Measurements from ENCODE around the gene CDH7. TPM values are rescaled to one million over a fixed set of nuclear protein-coding genes. Genes with fewer than 3 reads are reported as not detected.
A peak's percentile ranks its signal among the peaks of the same experiment; 100 is the strongest.

CDH7 gene
- total RNA-seq, 2 donors from 2014 or later: 0.05 to 0.15 TPM

DNA sequence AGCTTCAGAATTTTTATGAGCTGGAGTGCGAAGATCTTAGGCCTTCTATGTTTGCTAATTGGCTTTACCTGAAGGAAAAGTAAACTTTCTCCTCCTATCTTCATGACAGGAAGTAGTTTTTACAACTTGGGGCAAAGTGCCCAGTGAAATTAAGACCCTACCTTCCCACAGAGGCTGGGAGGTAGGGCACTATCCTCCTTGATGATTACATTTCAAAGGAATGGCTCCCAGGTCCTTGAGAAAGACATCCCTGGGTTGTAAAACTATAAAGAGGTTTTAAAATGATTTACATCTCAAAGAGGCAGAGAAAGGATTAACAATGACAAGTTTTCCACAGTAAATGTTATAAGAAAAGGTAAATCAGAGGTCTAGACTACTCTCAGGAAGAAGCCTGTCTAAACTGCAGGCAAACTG lies 155.8 kb downstream of the CDH7 start:
- DNase-seq: peak; percentile 88
- peaks cover 7% of the 10 kb centered on the region for H3K4me1 ChIP-seq
- H3K4me3 ChIP-seq: no peak overlapping the region
- H3K27ac ChIP-seq: peak overlapping the region; percentile 46
- TF ChIP-seq, protein P1, sequence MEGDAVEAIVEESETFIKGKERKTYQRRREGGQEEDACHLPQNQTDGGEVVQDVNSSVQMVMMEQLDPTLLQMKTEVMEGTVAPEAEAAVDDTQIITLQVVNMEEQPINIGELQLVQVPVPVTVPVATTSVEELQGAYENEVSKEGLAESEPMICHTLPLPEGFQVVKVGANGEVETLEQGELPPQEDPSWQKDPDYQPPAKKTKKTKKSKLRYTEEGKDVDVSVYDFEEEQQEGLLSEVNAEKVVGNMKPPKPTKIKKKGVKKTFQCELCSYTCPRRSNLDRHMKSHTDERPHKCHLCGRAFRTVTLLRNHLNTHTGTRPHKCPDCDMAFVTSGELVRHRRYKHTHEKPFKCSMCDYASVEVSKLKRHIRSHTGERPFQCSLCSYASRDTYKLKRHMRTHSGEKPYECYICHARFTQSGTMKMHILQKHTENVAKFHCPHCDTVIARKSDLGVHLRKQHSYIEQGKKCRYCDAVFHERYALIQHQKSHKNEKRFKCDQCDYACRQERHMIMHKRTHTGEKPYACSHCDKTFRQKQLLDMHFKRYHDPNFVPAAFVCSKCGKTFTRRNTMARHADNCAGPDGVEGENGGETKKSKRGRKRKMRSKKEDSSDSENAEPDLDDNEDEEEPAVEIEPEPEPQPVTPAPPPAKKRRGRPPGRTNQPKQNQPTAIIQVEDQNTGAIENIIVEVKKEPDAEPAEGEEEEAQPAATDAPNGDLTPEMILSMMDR (IDR thresholded peaks at IDR 0.05): no peak
- no peaks in the 10 kb centered on the region for H3K9me3 ChIP-seq
- intact Hi-C loops (cut with DNase I): no loop called here
- no peak overlapping the region for H3K9ac ChIP-seq (ENCODE audit: low read depth in 2 of 2, low read length in 2 of 2)
- H3K36me3 ChIP-seq: no peaks in the 10 kb centered on the region
- H3K27me3 ChIP-seq: no peaks in the 10 kb centered on the region

DNA sequence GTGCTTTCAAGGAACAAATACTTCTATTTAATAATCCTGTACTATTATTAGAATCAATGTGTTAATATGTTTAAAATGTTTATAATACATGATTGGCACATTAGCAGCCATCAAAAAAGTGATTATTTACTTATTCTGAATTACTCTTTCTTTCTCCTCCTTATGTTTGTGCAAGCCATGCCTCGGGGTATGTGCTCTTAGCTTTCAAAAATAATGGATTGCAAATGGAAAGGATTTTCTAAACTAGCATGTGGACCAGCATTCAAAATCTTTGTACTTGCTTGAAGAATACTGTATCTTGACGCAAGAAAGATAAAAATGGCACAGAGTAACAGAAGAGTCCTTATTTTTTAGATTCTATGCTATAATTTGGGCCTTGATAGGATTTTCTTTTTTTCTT lies 156.5 kb downstream of the CDH7 start:
- Histone ChIP-seq H3K4me3 (no peak overlapping the region), H3K9me3 (no peaks in the 10 kb centered on the region), H3K4me1 (peaks cover 7% of the 10 kb centered on the region), H3K9ac (ENCODE audit: low read depth in 2 of 2, low read length in 2 of 2) (no peak overlapping the region), H3K27me3 (no peaks in the 10 kb centered on the region), H3K27ac (no peak overlapping the region), H3K36me3 (no peaks in the 10 kb centered on the region)
- intact Hi-C loops (cut with DNase I): no loop called here
- TF ChIP-seq, protein P1 (IDR thresholded peaks at IDR 0.05): no peak
- no peak for DNase-seq

DNA sequence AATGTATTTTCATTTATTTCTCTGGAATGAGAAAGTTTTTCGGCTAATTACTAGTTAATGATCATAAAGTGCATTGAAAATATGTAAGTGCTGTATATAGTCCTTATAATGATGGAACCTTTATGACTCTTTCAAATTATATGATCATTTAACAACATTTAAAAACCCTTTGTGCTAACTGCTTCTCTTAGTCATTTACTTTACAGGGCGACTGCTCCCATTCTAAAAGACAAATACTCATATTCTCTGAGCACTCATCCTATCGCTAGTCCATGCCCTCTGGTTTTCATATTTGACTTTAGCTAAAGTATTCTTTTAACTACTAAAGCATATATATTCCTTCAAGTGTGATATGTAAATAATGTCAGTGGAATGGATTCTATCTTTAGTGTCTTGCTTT lies 168.2 kb downstream of the CDH7 start:
- no peak overlapping the region for H3K4me3 ChIP-seq
- intact Hi-C loops (cut with DNase I): no loop called here
- TF ChIP-seq, protein P1 (IDR thresholded peaks at IDR 0.05): no peak
- H3K27me3 ChIP-seq: no peaks in the 10 kb centered on the region
- no peaks in the 10 kb centered on the region for H3K4me1 ChIP-seq
- no peaks in the 10 kb centered on the region for H3K36me3 ChIP-seq
- no peaks in the 10 kb centered on the region for H3K9me3 ChIP-seq
- no peak for DNase-seq
- H3K27ac ChIP-seq: no peak overlapping the region
- no peak overlapping the region for H3K9ac ChIP-seq (ENCODE audit: low read depth in 2 of 2, low read length in 2 of 2)

DNA sequence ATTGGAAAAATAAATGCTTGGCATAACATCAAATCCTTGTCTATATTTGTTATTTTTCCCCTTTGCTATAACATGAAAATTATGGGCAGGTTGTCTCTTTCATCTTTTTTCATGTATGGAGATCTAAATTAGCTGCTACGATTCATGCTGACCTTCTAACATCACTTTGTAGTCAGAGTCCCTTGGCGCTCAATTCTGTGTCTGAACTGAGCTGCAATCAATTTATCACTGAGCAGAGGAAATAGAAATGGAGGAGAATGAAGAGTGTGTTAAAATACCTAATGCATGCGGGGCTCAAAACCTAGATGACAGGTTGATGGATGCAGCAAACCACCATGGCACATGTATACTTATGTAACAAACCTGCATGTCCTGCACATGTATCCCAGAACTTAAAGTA lies 168.9 kb downstream of the CDH7 start:
- no peaks in the 10 kb centered on the region for H3K36me3 ChIP-seq
- no peak overlapping the region for H3K4me3 ChIP-seq
- TF ChIP-seq, protein P1 (IDR thresholded peaks at IDR 0.05): no peak
- H3K27me3 ChIP-seq: no peaks in the 10 kb centered on the region
- no peaks in the 10 kb centered on the region for H3K4me1 ChIP-seq
- no peak overlapping the region for H3K27ac ChIP-seq
- DNase-seq: no peak
- H3K9ac ChIP-seq (ENCODE audit: low read depth in 2 of 2, low read length in 2 of 2): no peak overlapping the region
- intact Hi-C loops (cut with DNase I): no loop called here
- H3K9me3 ChIP-seq: no peaks in the 10 kb centered on the region

DNA sequence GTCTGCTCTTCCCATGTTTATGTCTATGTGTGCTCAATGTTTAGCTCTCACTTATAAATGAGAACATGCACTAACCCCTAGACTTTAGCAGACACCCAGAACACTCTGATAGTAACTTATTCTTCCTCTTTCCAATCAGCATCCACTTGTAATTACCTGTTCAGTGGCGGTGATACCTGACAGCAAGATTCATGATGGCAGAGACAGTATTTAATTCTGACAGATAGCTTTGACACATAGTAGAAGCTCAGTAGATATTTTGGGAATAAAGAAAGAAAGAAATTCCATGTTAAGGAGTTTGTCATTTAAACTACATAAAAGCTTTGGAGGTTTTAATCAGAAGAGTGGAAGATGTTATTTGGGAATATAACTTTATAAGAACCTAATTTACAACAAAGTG lies 171.3 kb downstream of the CDH7 start:
- no peak for DNase-seq
- intact Hi-C loops (cut with DNase I): no loop called here
- H3K36me3 ChIP-seq: no peaks in the 10 kb centered on the region

More for the DNA sequence above, 171.3 kb downstream of the CDH7 start:
- TF ChIP-seq, protein P1 (IDR thresholded peaks at IDR 0.05): no peak
- H3K9ac ChIP-seq (ENCODE audit: low read depth in 2 of 2, low read length in 2 of 2): no peak overlapping the region
- no peaks in the 10 kb centered on the region for H3K27me3 ChIP-seq
- H3K27ac ChIP-seq: no peak overlapping the region
- H3K4me1 ChIP-seq: no peaks in the 10 kb centered on the region
- no peaks in the 10 kb centered on the region for H3K9me3 ChIP-seq
- no peak overlapping the region for H3K4me3 ChIP-seq
